ENCODE results near the gene RHBDL1. TPM values are rescaled to one million over a fixed set of nuclear protein-coding genes. Genes with fewer than 3 reads are reported as not detected.

RHBDL1 gene
- total RNA-seq (2014; rRNA removed; shearing (Covaris generic)): 2.2 and 2.3 TPM in 2 replicates
- 16.8 and 18.1 TPM in 2 replicates for polyA plus RNA-seq (2014; cell fraction: nucleus; rRNA removed)

- DNase-seq (ENCODE audit: extremely low read depth, low read depth): no peak
Observed at GRCh38 chr16:674968-675883, at the start of gene RHBDL1. Gene RHBDL1 (plus strand): TSS chr16:675671. CDS start chr16:675791, 120 bp downstream.

DNA sequence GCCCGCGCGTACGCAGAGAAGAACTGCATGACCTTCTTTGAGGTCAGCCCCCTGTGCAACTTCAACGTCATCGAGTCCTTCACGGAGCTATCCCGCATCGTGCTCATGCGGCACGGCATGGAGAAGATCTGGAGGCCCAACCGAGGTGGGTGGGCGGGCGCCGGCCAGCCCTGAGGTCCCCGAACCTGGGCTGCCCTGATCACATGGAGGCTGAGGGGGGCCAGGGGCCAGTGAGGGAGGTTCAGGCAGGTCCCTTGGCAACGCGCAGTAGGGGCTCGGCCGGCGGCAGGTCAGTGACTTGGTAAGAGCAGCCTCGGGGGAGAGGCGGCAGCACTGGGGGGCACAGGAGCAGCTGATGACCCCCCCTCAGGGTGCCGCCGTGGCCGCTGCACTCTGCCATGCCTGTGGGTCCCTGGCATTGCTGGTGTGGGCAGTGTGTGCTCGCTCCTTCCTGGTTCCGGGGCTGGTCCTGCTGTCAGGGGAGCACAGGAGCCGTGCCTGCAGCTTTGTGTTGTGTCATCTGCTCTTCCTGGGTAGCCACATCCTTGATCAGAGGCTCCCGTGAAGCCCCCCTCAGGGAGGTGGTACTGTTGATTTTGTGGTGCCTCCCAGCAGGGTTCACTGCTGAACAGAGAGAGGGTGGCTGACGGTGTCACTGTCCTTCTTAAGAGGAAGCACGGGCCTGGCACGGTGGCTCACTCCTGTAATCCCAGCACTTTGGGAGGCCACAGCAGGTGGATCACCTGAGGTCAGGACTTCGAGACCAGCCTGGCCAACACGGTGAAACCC is 49.3 kb upstream of the RHBDL1 start:
- DNase-seq (ENCODE audit: extremely low read depth, low read depth): no peak

DNA sequence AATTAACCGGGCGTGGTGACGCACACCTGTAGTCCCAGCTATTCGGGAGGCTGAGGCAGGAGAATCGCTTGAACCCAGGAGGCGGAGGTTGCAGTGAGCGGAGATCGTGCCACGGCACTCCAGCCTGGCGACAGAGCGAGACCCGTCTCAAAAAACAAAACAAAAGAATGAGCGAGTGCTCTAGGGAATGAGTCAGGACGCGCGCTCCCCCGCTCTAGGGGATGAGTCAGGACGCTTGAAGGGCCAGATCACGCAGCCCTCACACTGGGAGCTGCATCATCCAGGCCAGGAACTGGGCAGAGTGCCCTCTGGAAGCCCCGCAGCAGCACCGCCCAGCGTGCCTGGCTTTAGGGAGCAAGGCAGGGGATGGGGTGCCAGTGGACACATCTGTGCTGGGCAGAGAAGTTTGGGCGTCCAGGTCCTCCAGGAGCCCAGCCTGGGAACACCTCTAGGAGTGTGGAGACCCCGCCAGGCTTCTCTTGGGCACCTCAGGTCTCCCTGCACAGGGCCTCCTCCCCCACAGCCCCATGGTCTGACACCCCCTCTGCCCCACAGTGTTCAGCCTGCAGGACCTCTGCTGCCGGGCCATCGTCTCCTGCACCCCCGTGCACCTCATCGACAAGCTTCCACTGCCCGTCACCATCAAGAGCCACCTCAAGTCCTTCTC is 48.6 kb upstream of the RHBDL1 start:
- DNase-seq (ENCODE audit: extremely low read depth, low read depth): peak; percentile 30

GRCh38 chr16:627454-628239 is 47.8 kb upstream of the RHBDL1 start:
- DNase-seq (ENCODE audit: extremely low read depth, low read depth): no peak

DNA sequence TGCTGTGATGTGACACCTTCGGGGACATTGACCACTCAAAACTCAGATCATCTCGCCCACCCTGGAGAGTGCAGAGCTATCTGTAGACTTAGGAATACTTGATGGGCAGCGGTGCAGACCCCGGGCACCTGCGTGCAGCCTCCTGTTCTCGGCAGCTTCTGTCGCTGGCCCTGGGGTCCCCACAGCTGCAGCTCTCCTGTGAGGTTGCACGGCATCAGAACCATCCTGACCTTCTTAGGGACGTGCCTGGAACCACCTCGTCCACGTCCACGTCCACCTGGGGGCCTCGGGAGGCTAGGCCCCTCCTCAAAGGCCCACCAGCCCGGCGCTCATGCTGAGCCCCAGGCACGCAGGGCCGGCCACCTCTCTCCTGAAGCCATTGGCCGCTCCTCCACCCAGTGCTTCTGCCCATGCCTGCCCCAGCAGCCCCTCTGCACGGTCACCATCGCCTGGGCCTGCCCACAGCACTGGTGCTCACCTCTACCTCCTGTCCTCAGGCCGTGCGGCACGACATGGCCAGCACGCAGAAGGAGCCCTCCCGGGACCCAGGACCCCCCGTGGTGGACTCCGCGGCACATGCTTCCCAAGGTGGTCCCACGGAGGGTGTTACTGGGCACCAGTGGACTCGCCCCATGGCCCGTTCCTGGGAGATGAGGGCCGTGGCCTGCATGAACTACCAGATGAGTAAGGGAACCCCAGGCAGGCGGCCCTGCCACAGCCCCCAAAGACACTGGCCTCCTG is 47.0 kb upstream of the RHBDL1 start:
- DNase-seq (ENCODE audit: extremely low read depth, low read depth): no peak

GRCh38 chr16:629185-629832 is 46.2 kb upstream of the RHBDL1 start:
- no peak for DNase-seq (ENCODE audit: extremely low read depth, low read depth)

DNA sequence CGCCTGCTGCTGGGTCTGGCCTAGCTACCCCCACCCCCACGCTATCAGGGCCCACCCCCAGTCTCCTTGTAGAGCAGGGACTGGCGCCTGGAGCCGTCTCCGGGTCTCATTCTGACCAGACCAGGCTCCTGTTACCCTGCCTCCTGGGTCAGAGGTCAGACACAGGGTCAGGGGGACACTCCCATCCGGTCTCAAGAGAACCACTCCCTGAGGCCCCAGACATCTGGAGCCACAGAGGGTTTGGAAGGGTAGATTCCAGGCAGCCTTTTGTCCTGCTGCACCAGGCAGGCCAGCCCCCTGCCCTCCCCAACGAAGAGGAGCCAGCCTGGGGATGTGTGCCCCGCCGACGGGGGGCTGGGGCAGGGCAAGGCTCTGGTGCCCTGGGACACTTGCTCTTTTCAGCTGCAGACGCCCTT is 45.6 kb upstream of the RHBDL1 start:
- DNase-seq (ENCODE audit: extremely low read depth, low read depth): no peak

GRCh38 chr16:630249-630814 is 45.1 kb upstream of the RHBDL1 start:
- DNase-seq (ENCODE audit: extremely low read depth, low read depth): no peak

GRCh38 chr16:630815-631405 is 44.6 kb upstream of the RHBDL1 start, which contains the start of gene WFIKKN1:
Gene WFIKKN1 (plus strand): TSS chr16:630985. CDS start chr16:631254, 269 bp downstream.
- no peak for DNase-seq (ENCODE audit: extremely low read depth, low read depth)

GRCh38 chr16:631808-632358 is 43.6 kb upstream of the RHBDL1 start:
- no peak for DNase-seq (ENCODE audit: extremely low read depth, low read depth)

- no peak for DNase-seq (ENCODE audit: extremely low read depth, low read depth)
Observed at GRCh38 chr16:632486-633335, 42.8 kb upstream of the RHBDL1 start.

DNA sequence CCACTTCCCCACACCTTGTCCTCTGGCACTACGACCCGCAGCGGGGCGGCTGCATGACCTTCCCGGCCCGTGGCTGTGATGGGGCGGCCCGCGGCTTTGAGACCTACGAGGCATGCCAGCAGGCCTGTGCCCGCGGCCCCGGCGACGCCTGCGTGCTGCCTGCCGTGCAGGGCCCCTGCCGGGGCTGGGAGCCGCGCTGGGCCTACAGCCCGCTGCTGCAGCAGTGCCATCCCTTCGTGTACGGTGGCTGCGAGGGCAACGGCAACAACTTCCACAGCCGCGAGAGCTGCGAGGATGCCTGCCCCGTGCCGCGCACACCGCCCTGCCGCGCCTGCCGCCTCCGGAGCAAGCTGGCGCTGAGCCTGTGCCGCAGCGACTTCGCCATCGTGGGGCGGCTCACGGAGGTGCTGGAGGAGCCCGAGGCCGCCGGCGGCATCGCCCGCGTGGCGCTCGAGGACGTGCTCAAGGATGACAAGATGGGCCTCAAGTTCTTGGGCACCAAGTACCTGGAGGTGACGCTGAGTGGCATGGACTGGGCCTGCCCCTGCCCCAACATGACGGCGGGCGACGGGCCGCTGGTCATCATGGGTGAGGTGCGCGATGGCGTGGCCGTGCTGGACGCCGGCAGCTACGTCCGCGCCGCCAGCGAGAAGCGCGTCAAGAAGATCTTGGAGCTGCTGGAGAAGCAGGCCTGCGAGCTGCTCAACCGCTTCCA is 42.0 kb upstream of the RHBDL1 start:
- no peak for DNase-seq (ENCODE audit: extremely low read depth, low read depth)

- DNase-seq (ENCODE audit: extremely low read depth, low read depth): no peak
Observed at GRCh38 chr16:634051-634670, 41.3 kb upstream of the RHBDL1 start.

- DNase-seq (ENCODE audit: extremely low read depth, low read depth): no peak
Observed at GRCh38 chr16:634996-635395, 40.5 kb upstream of the RHBDL1 start.

GRCh38 chr16:635573-636205 is 39.8 kb upstream of the RHBDL1 start:
- DNase-seq (ENCODE audit: extremely low read depth, low read depth): no peak

All from NCI-H460 (cell line).